Activated T-cell treated with anti-CD3 and anti-CD28 coated beads, Interleukin-2, amount 50 U/mL, for 72 hours (primary cell): ENCODE results near the gene LDLRAD3. TPM values are rescaled to one million over a fixed set of nuclear protein-coding genes. Genes with fewer than 3 reads are reported as not detected.

Experiments
- ATAC-seq, 2 donors: fragments of 150-1000 bp; cut with Tn5 transposase; replicated peaks in 1 of 2; 2 replicates each; pipeline ENCODE4 v1.10.0; 2021; ENCODE audit warnings: moderate library complexity in 2 of 2, mild to moderate bottlenecking in 1 of 2
- DNase-seq, 2 donors: peaks; one replicate each; pipeline ENCODE4 v3.0.0; 2021 to 2022; ENCODE audit warnings: mixed read lengths in 1 of 2
- H3K27ac Mint-ChIP-seq: one replicate; pipeline ENCODE4 v1.8.0; 2022; ENCODE audit warnings: mild to moderate bottlenecking, moderate library complexity, mixed read lengths
- H3K27me3 Mint-ChIP-seq: one replicate; pipeline ENCODE4 v1.8.0; 2022; ENCODE audit warnings: low read depth, mixed read lengths
- H3K36me3 Mint-ChIP-seq, 2 donors: one replicate each; pipeline ENCODE4 v1.8.0; 2022; ENCODE audit warnings: mixed read lengths in 2 of 2, mild to moderate bottlenecking in 1 of 2; ENCODE audit not compliant: insufficient read depth in 2 of 2
- H3K4me1 Mint-ChIP-seq: one replicate; pipeline ENCODE4 v1.8.0; 2022; ENCODE audit warnings: low read depth, mixed read lengths
- H3K4me3 Mint-ChIP-seq, 2 donors: one replicate each; pipeline ENCODE4 v1.8.0; 2022; ENCODE audit warnings: mild to moderate bottlenecking in 2 of 2, mixed read lengths in 2 of 2, moderate library complexity in 2 of 2
- H3K9me3 Mint-ChIP-seq, 2 donors: one replicate each; pipeline ENCODE4 v1.8.0; 2022; ENCODE audit warnings: mixed read lengths in 2 of 2
- total RNA-seq, 2 donors: library from RNA; stranded (reverse); gene quantifications; one replicate each; pipeline ENCODE4 v1.2.3, GENCODE V29; 2022

The LDLRAD3 gene
- total RNA-seq, 2 donors from 2014 or later: not detected

- H3K4me3 Mint-ChIP-seq: no peak overlapping the region
- no peaks in the 10 kb centered on the region for H3K9me3 Mint-ChIP-seq
- no peaks in the 10 kb centered on the region for H3K36me3 Mint-ChIP-seq
- H3K27me3 Mint-ChIP-seq: peaks cover 28% of the 10 kb centered on the region
- ATAC-seq (no peak), DNase-seq (no peak)
- H3K27ac Mint-ChIP-seq: no peak overlapping the region
- H3K4me1 Mint-ChIP-seq: peaks cover 4% of the 10 kb centered on the region
Measured at GRCh38 chr11:35950082-35950481, 6.2 kb downstream of the LDLRAD3 start.

DNA sequence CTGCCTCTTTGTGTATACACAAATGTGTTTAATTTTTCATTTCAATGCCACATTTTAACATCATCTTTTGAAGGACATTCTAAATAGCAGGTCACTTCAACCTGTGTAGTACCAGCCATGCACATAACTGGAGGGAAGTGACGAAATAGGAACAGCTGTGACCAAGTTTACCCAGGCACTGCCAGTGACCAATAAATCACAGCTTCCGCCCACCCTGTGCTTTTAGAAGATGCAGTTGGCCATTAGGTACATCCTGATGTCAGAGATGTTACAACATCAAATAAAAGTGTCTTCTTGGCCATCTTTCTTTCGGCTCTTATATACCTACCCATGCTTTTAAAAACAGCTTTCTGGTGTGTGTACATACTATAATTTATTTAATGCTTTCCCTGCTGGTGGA lies 7.8 kb downstream of the LDLRAD3 start:
- no peak overlapping the region for H3K27ac Mint-ChIP-seq
- no peaks in the 10 kb centered on the region for H3K36me3 Mint-ChIP-seq
- DNase-seq: no peak
- H3K9me3 Mint-ChIP-seq: no peaks in the 10 kb centered on the region
- H3K27me3 Mint-ChIP-seq: peaks cover 16% of the 10 kb centered on the region
- no peak for ATAC-seq
- H3K4me1 Mint-ChIP-seq: no peaks in the 10 kb centered on the region
- no peak overlapping the region for H3K4me3 Mint-ChIP-seq

GRCh38 chr11:35953081-35953760 lies 9.4 kb downstream of the LDLRAD3 start:
- no peak overlapping the region for H3K4me3 Mint-ChIP-seq
- no peak overlapping the region for H3K27ac Mint-ChIP-seq
- no peaks in the 10 kb centered on the region for H3K4me1 Mint-ChIP-seq
- no peaks in the 10 kb centered on the region for H3K36me3 Mint-ChIP-seq
- no peak for DNase-seq
- H3K27me3 Mint-ChIP-seq: peaks cover 16% of the 10 kb centered on the region
- ATAC-seq: no peak
- H3K9me3 Mint-ChIP-seq: no peaks in the 10 kb centered on the region

GRCh38 chr11:35954205-35954604 lies 10.3 kb downstream of the LDLRAD3 start:
- DNase-seq (no peak), ATAC-seq (no peak)
- H3K36me3 Mint-ChIP-seq: no peaks in the 10 kb centered on the region
- no peak overlapping the region for H3K27ac Mint-ChIP-seq
- no peak overlapping the region for H3K4me3 Mint-ChIP-seq
- no peaks in the 10 kb centered on the region for H3K9me3 Mint-ChIP-seq
- peaks cover 16% of the 10 kb centered on the region for H3K27me3 Mint-ChIP-seq
- H3K4me1 Mint-ChIP-seq: no peaks in the 10 kb centered on the region

DNA sequence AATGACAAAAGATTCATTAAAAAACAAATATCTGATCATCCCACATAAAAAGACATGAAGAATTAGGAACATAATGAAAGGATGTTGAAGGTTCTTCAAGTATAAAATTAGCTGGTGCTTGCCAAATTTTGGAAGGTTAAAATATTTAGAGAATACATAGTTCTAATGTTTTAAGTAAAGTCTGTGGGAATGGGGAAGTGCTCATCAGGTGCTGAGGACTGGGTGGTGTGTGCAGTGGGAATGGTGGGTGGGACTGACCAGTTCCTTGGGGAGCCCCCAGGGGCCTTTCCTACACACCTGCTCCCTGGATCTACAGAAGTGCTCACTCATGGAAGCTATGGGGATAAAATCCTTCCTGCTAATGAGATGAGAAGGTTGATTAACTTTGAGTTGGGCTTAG lies 11.8 kb downstream of the LDLRAD3 start:
- Mint-ChIP-seq H3K4me3 (no peak overlapping the region), H3K9me3 (no peaks in the 10 kb centered on the region), H3K27me3 (peaks cover 9% of the 10 kb centered on the region), H3K27ac (no peak overlapping the region), H3K4me1 (no peaks in the 10 kb centered on the region), H3K36me3 (no peaks in the 10 kb centered on the region)
- DNase-seq (no peak), ATAC-seq (no peak)

DNA sequence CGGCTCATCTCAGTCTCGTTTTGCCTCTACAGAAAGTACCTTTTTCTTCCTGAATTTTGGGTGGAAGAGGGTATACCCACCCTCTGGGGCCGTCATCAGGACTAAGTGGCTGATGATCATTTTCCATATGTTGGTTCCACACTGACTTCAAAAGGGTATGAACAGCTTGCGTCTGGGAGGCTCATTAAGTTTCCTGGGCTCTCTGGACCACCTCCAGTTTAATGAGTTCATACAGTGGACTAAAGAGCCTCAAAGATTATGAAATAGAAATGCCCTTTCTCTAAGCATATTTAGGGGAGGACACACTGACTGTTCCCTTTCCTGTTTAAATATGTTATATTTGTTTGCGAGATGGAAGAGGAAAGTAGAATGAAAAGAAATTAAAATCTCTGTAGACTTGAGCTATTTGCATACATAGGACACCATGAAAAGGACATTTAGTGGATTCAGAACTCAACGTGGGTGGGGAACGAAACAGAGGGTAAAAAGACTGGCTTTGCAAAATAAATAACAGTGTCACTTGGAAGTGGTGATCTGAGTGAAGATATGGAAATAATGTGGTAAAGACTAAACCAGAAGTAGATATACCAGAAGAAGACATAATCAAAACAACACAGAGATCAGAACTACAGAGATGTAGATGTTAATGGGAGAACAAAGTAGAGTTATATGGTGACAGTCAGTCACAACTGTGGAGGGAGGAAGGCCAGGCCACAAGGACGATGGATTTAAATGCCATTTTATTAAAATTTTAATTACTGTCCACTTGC lies 18.7 kb downstream of the LDLRAD3 start:
- Mint-ChIP-seq H3K9me3 (no peaks in the 10 kb centered on the region), H3K4me3 (no peak overlapping the region)
- no peak for ATAC-seq

GRCh38 chr11:35963911-35964310 lies 20.0 kb downstream of the LDLRAD3 start:
- Mint-ChIP-seq H3K4me1 (no peaks in the 10 kb centered on the region), H3K27me3 (peaks cover 22% of the 10 kb centered on the region), H3K4me3 (no peak overlapping the region), H3K9me3 (no peaks in the 10 kb centered on the region), H3K36me3 (no peaks in the 10 kb centered on the region), H3K27ac (no peak overlapping the region)
- DNase-seq (no peak), ATAC-seq (no peak)

More for the DNA sequence above, 18.7 kb downstream of the LDLRAD3 start:
- Mint-ChIP-seq H3K4me1 (no peaks in the 10 kb centered on the region), H3K36me3 (no peaks in the 10 kb centered on the region), H3K27ac (no peak overlapping the region), H3K27me3 (peaks cover 22% of the 10 kb centered on the region)
- no peak for DNase-seq

GRCh38 chr11:35964841-35965240 lies 21.0 kb downstream of the LDLRAD3 start:
- H3K9me3 Mint-ChIP-seq: no peaks in the 10 kb centered on the region
- H3K4me1 Mint-ChIP-seq: no peaks in the 10 kb centered on the region
- DNase-seq (no peak), ATAC-seq (no peak)
- H3K36me3 Mint-ChIP-seq: no peaks in the 10 kb centered on the region
- no peak overlapping the region for H3K4me3 Mint-ChIP-seq
- H3K27ac Mint-ChIP-seq: no peak overlapping the region
- peaks cover 22% of the 10 kb centered on the region for H3K27me3 Mint-ChIP-seq

- no peak overlapping the region for H3K27ac Mint-ChIP-seq
- peaks cover 8% of the 10 kb centered on the region for H3K4me1 Mint-ChIP-seq
- H3K4me3 Mint-ChIP-seq: no peak overlapping the region
- H3K36me3 Mint-ChIP-seq: no peaks in the 10 kb centered on the region
- no peaks in the 10 kb centered on the region for H3K9me3 Mint-ChIP-seq
- ATAC-seq: no peak
- DNase-seq: no peak
- H3K27me3 Mint-ChIP-seq: peaks cover 30% of the 10 kb centered on the region
Measured at GRCh38 chr11:35967042-35967441, 23.2 kb downstream of the LDLRAD3 start.

DNA sequence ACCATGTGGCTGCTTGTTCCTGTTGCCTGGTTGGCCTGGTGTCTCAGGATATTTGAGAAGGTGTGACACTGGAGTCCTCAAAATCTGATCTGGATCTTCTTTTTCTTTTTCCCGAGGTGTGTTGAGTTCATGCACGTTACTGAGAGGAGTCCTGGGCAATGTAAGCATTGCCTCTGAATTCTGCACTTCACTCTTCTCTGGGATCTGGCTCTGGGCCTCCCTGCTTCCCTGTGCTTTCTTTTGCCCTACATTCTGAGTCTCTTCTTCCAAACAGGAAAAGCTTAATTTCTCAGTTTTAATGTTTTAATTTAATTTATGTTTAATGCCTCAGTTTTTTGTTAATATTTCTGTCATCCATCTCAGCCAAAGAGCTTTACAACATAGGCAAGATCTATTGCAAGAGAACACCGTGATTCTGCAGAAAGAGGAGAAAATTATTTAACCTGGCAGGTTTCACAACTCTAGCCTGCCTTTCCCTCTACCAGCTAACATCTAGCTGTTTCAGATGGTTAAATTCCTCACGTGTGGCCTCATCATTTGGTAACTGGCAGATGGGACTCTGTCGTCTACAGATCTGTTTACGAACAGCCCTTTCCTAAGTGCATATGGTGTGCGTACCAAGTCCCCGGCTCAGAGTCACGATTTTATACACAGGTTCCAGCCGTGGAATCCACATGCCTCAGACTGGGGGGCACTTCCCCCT lies 24.7 kb downstream of the LDLRAD3 start:
- Mint-ChIP-seq H3K27ac (no peak overlapping the region), H3K9me3 (no peaks in the 10 kb centered on the region), H3K4me1 (peaks cover 12% of the 10 kb centered on the region), H3K36me3 (no peaks in the 10 kb centered on the region), H3K27me3 (peaks cover 17% of the 10 kb centered on the region), H3K4me3 (no peak overlapping the region)
- DNase-seq (no peak), ATAC-seq (no peak)

DNA sequence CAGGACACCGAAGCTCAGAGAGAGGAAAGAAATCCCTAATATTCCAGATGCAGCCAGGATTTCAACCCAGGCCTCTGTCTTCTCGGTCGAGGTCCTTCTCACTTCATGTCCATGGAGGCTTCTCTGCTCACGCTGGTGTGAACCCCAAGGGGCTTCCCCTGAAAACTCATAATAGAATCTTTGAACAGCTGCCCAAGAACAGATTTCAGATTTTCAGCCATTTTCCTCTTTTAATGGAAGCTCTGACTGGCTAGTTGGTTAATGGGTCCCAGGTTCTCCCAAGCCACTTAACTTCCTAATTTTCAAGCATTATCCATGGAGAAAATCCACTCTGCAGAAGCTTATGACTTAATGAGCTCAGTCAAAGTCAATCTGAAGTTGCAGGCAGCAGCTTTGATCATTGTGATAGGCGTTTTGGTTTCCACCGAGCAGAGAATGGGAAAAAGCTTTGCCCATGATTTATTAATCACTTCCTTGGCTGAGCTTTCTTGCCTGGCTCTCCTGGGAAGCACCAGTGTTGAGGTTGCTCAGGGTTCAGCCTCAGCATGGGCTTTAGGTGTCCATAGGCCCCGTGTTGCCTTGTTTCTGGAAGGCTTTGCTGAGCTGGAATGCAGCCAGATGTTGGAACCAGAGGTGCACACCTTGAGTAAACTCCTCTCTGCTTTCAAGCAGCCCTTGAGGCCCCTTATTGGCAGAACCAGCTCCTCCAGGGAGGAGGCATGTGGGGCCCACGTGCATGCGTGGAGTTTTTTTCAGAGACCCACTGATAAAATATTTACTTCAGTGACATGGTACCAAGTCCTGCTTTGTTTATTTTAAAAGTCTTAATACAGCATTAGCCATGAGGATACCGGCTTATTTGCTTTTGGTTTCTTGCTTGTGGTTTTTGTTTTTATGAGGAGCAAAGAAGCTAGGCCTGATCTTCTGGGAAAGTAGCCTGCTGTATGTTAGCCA lies 25.5 kb downstream of the LDLRAD3 start:
- Mint-ChIP-seq H3K9me3 (no peaks in the 10 kb centered on the region), H3K36me3 (no peaks in the 10 kb centered on the region), H3K27me3 (peaks cover 11% of the 10 kb centered on the region), H3K27ac (no peak overlapping the region), H3K4me3 (no peak overlapping the region), H3K4me1 (peaks cover 12% of the 10 kb centered on the region)
- ATAC-seq (no peak), DNase-seq (no peak)

GRCh38 chr11:35970445-35970844 lies 26.6 kb downstream of the LDLRAD3 start:
- no peaks in the 10 kb centered on the region for H3K36me3 Mint-ChIP-seq
- no peak overlapping the region for H3K27ac Mint-ChIP-seq
- H3K9me3 Mint-ChIP-seq: no peaks in the 10 kb centered on the region
- ATAC-seq: no peak
- DNase-seq: no peak
- H3K4me1 Mint-ChIP-seq: peaks cover 12% of the 10 kb centered on the region
- no peak overlapping the region for H3K4me3 Mint-ChIP-seq
- peaks cover 14% of the 10 kb centered on the region for H3K27me3 Mint-ChIP-seq
